A549 (cell line): ENCODE data around the gene IGLON5.

Experiments
- EP300 ChIP-seq, 2 experiments: fragments of >200 bp; sonication (Bioruptor Twin); formaldehyde crosslinking; IDR thresholded peaks; 2 replicates in 1 of 2; 3 replicates in 1 of 2; pipeline ENCODE4 v1.6.1; 2016 to 2017
- ESRRA ChIP-seq: fragments of 150-350 bp; IDR thresholded peaks from 2 replicates; pipeline ENCODE4 v1.6.1; 2014; ENCODE audit warnings: mild to moderate bottlenecking, low read length, borderline replicate concordance
- HMGXB4 ChIP-seq: fragments of 250-450 bp; sonication (Bioruptor Pico); IDR thresholded peaks from 2 replicates; pipeline ENCODE4 v1.5.0; 2021; ENCODE audit warnings: mild to moderate bottlenecking, moderate library complexity, borderline replicate concordance
- NFE2L2 ChIP-seq: fragments of 150-350 bp; conservative IDR thresholded peaks from 2 replicates; pipeline ENCODE4 v1.6.1; 2014; ENCODE audit warnings: low read length
- POLR2A ChIP-seq: IDR thresholded peaks from 2 replicates; pipeline ENCODE4 v1.6.1; 2012; ENCODE audit warnings: mild to moderate bottlenecking, low read length
- RAD21 ChIP-seq, 2 experiments: fragments of >200 bp in 1 of 2; sonication (Bioruptor Twin) in 1 of 2; formaldehyde crosslinking in 1 of 2; IDR thresholded peaks in 1 of 2; conservative IDR thresholded peaks in 1 of 2; 2 replicates in 1 of 2; 3 replicates in 1 of 2; pipeline ENCODE4 v1.6.1; 2012 to 2018; ENCODE audit warnings: inconsistent platforms in 1 of 2
- REST ChIP-seq: fragments of 200-600 bp; sonication (generic); IDR thresholded peaks from 2 replicates; pipeline ENCODE4 v1.6.1; 2016; ENCODE audit warnings: antibody characterized with exemption, mild to moderate bottlenecking, moderate library complexity
- RFX5 ChIP-seq: fragments of 450-650 bp; IDR thresholded peaks from 2 replicates; pipeline ENCODE4 v1.7.1; 2014; ENCODE audit warnings: antibody characterized with exemption, mild to moderate bottlenecking, moderate library complexity
- SMC3 ChIP-seq: fragments of >200 bp; sonication (Bioruptor Twin); formaldehyde crosslinking; IDR thresholded peaks from 3 replicates; pipeline ENCODE4 v1.6.1; 2018; ENCODE audit warnings: inconsistent platforms
- SREBF2 ChIP-seq: fragments of 450-650 bp; IDR thresholded peaks from 2 replicates; pipeline ENCODE4 v1.6.1; 2014; ENCODE audit warnings: mild to moderate bottlenecking, moderate library complexity
- ZC3H11A ChIP-seq: fragments of 450-650 bp; IDR thresholded peaks from 2 replicates; pipeline ENCODE4 v1.6.1; 2014; ENCODE audit warnings: antibody characterized with exemption, mild to moderate bottlenecking
- TF ChIP-seq, protein P1 (sequence below): fragments of >200 bp; sonication (Bioruptor Twin); formaldehyde crosslinking; IDR thresholded peaks from 3 replicates; pipeline ENCODE4 v1.5.1; 2016

DNA sequence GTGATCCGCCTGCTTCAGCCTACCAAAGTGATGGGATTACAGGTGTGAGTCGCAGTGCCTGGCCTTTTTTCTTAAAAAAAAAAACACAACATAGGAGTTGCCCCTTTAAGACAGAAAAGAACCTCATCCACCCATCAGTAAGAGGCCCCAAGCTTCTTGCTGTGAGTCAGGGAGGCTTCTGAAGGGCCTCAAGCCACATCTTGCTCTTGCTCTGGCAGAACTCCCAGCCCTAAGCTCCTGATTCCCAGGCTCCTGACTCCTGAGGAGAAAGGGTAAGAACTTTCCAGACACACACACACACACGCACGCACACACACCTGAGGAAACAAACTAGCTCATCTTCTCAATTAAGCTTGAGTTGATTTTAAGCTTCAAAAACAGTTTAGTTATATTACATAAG lies 47.9 kb downstream of the IGLON5 start:
- TF ChIP-seq RFX5, result no peak
- no peak for TF ChIP-seq POLR2A
- TF ChIP-seq REST, result no peak
- TF ChIP-seq, protein P1, sequence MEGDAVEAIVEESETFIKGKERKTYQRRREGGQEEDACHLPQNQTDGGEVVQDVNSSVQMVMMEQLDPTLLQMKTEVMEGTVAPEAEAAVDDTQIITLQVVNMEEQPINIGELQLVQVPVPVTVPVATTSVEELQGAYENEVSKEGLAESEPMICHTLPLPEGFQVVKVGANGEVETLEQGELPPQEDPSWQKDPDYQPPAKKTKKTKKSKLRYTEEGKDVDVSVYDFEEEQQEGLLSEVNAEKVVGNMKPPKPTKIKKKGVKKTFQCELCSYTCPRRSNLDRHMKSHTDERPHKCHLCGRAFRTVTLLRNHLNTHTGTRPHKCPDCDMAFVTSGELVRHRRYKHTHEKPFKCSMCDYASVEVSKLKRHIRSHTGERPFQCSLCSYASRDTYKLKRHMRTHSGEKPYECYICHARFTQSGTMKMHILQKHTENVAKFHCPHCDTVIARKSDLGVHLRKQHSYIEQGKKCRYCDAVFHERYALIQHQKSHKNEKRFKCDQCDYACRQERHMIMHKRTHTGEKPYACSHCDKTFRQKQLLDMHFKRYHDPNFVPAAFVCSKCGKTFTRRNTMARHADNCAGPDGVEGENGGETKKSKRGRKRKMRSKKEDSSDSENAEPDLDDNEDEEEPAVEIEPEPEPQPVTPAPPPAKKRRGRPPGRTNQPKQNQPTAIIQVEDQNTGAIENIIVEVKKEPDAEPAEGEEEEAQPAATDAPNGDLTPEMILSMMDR, result no peak
- TF ChIP-seq EP300 (IDR thresholded peaks at IDR 0.05), result no peak
- TF ChIP-seq ESRRA, result no peak
- no peak for TF ChIP-seq SREBF2
- TF ChIP-seq NFE2L2, result no peak
- TF ChIP-seq ZC3H11A, result no peak
- no peak for TF ChIP-seq HMGXB4 (CRISPR knock-in tag)
- 0 out of 3 replicates have a peak, but pooled peaks have one; percentile 7 for TF ChIP-seq SMC3
- no peak for TF ChIP-seq RAD21 (conservative IDR thresholded peaks at IDR 0.05 in 1 of 2, IDR thresholded peaks at IDR 0.05 in 1 of 2)
